Activated T-cell treated with anti-CD3 and anti-CD28 coated beads for 48 hours (primary cell): ENCODE measurements around the gene CDX1.

ENCODE experiments used
- DNase-seq: peaks from one replicate; pipeline ENCODE4 v3.0.0-alpha.2; 2020; ENCODE audit warnings: low read depth

CDX1 gene

DNA sequence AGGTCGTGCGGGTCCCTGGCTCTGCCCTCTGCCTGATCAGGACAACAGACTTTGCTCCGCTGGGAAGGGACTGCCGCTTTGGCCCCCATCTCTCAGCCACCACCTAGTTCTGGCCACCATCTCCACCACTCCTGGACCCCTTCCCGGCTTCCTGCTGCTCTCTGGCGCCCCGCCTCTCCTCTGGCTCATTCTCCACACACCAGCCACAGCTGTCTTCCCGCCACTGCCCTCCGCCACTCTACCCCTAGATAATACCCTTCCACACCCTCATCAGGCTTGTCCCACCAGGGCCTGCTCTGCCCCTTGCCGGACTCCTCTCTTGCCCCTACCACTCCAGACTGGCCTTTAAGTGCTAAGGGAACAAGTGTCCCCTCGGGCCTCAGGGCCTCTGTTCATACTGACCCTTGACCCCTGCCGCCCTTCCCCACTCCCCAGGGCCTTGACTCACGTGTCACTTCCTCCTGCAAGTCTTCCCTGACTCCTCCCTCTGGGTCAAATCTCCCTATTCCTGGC lies 3.0 kb upstream of the CDX1 start:
- DNase-seq = no peak

DNA sequence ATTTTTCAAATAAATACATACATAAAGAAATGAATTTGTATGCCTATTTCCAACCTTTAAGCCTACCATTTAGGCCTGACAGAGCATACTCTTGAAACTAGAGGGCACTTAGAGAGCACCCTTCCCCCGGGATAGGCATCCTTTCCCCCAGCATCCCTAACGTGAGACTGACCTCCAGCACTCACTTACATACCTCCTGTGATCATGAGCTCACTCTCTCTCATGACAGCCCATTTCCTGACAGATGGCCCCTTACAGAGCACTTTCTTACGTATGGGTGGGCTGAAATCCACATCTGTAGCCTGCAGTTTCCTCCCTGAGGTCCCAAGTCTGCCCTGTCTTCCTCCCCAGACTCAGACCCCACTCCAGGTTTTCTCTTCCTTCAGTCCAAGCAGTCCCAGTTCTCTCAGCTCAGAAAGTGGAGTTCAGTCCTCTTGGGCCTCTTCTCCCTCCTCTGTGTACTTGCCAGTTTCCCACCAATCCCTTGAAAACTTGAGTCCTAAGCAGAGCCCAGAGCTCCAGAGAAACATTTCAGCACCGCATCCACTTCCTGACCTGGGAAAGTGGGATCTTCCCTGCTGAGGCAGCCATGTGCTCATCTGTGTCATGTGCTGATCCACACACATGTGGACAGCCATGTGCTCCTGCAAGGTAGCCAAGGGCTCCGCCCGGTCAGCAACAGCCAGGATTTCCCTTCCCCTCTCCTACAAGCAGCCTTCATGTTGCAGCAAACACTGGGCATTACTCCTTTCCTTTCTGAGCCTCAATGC lies 2.2 kb upstream of the CDX1 start:
- no peak for DNase-seq

DNA sequence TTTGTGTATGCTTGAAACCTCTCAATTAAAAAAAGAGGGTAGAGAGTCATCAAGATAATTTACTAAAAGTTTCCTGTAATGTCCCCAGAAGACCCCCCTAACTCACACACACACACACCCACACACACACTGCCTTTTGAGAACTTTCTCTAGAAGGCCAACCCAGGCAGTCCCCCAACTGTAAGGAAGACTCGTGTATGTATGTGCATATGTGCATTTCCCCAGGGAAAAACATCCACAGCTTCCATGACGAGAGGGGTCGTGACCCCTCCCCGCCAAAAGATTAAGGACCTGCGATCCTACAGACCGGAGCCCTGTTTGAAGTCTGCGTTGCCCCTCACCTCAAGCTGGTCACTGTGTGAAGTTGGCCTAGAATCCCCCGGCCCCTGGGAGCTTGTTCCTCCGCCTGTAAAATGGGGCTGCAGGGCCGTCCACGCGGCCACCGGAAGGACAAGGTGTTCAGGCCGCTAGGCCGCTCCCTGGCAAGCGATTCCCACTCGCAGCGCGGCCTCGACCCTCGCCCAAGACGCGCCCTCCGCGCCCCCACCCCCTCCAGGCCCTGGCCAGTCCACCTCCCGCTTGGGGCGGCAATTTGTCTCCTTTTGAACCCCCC lies 435 bp upstream of the CDX1 start:
- DNase-seq = no peak

DNA sequence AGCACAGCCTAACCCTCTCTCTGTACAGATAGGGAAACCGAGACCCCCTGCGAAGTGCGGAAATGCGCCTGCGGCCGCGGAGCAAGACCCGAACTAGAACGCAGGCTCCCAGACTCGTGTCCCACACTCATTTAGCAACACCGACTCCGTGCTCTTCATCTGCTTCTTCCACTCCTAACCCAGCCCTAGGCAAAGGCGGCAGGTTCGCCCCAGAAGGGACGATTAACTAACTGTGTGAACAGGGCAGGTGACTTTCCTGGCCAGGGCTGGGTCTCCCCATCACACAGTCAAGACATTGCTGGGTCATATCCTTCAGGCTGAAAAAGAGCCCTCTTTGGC lies 903 bp downstream of the CDX1 start:
- no peak for DNase-seq

DNA sequence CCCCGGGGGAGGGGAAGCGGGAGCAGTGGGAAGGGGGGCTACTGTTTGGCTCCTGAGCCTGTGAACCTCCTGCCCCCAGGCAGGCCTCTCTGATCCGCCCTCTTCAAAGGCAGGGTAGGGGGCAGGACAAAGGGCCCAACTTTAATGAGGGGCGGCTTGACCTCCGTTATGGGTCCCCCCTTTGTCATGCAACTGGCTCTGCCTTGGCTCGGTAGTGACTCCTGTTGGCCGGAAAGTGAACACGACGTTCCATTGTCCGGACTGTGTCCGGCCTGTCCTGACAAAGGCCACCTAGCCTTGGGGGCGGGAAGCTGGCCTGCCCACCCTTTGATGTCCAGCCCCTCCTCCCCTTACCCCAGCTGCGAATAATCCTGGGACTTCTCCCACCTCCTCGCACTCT lies 1.3 kb downstream of the CDX1 start:
- DNase-seq = no peak

DNA sequence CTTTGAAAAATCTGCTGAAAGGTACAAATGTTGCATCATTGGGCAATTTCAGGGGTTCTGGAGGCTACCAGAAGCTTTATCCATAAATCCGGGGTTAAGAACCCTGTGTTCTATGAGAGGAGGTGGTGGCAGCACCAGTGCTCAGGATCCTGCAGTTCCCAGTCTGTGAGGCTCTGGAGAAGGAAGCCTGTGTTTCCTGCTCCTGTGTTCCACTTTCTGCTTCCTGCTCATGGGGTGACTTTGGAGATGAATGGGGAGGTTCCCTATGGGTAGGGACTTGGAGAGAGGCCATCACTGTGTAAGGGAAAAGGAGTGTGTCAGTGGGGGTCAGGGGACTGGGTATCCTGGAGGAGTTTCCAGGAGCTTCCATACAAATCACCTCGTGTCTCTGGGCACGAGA lies 2.3 kb downstream of the CDX1 start:
- no peak for DNase-seq

DNA sequence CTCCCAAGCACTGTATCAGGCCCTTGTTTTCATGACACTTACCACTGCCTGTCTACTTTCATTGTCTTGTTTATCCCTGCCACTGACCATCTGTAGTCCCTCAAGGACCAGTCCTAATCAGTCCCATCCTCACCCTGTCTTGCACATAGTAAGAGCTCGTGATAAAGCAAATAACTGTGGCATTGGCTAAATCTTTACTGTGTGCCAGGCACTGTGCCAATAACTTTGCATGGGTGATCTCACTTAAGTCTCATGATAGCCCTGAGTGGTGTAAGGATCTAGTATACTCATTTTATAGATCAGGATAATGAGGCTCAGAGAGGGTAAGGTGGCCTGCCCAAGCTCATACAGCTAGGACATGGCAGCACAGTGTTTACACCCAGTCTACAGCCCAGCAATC lies 5.6 kb downstream of the CDX1 start:
- no peak for DNase-seq

DNA sequence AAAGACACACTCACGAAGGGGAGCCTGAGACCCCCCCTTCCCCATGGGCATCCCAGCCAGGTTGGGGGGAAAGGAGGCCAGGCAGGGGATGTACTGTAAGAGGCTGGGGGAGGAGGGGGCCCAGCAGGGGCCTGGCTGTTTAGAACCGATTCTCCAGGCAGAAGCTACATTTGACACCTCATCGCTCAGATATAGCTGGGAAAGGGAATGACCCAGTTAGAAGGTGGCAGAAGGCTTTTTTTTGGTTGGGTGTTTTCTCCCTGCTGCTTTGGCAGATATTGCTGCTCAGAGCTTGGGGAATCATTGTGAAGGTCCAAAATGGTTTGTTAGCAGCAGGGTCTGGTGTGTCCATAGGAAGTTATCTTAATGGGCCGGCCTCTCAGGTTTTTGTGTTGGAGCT lies 6.0 kb downstream of the CDX1 start:
- DNase-seq = no peak

DNA sequence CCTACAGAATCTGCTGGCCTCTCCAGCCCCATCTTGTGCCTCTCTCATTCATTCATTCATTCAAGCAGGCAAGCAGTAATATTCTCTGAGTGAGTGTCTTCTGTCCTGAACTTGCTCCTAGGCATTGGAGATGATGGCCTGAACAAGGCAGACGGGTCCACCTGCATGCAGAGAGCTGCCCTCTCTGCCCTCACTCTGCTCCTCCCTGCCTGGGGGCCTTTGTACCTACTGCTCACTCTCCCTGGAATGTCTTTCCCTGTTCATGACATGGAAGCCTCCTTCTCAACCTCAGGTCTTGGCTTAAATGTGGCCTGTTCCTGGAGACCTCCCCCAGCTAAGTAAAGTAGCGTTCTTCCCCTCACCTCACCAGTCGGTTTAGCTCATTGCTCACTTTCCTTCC lies 6.6 kb downstream of the CDX1 start:
- DNase-seq = no peak

DNA sequence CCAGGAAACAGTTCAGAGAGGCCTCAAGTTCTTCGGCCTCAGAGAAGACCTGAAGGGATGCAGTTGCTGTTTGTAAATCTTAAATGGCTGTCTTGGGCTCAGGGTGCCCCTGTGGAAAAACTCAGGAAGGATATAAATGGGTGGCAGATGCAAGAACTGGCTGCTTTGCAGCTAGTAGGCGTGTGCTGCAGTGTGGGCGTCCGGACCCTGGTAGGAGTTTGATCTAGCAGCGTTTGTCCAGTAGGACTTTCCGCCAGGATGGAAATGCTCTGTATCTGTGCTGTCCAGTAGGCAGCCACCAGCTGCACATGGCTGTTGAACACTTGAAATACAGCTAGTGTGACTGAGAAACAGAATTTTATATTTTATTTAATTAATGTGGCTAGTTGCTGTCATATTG lies 7.7 kb downstream of the CDX1 start:
- no peak for DNase-seq

DNA sequence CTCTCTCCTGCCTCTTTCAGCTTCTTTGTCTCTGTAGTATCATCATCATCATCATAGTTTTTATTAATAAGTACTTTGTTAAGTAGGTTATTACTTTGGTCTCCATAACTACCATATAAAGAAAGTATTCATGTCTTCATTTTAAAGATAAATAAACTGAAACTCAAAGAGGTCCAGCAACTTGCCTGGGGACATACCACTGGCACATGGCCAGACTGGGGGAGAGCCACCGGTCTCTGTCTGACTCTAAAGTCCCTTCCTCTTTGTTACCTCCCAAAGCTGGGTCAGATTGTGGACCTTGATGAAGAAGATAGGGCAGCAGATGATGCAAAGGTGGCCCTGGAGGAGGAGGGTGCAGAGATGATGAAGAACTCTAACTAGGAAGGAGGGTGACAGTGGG lies 8.5 kb downstream of the CDX1 start:
- DNase-seq = no peak

DNA sequence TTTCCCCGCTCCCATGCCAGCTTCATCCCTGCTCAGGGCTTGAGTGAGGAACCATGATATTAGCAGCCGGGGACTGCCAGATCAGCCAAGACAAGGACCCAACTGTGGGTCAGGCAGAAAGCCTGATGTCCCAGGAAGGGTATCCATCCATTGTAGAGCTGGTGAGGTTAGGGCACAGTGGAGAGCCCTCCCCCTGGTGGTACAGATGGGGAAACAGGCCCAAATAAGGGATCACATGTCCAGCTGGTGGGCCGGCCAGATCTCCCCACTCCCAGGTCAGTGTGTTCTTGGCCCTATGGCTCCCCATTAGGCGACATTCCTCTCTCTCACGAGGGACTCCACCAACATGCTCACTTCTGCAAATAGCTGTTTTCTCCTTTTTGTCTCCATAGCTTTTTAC lies 9.0 kb downstream of the CDX1 start:
- DNase-seq = no peak

DNA sequence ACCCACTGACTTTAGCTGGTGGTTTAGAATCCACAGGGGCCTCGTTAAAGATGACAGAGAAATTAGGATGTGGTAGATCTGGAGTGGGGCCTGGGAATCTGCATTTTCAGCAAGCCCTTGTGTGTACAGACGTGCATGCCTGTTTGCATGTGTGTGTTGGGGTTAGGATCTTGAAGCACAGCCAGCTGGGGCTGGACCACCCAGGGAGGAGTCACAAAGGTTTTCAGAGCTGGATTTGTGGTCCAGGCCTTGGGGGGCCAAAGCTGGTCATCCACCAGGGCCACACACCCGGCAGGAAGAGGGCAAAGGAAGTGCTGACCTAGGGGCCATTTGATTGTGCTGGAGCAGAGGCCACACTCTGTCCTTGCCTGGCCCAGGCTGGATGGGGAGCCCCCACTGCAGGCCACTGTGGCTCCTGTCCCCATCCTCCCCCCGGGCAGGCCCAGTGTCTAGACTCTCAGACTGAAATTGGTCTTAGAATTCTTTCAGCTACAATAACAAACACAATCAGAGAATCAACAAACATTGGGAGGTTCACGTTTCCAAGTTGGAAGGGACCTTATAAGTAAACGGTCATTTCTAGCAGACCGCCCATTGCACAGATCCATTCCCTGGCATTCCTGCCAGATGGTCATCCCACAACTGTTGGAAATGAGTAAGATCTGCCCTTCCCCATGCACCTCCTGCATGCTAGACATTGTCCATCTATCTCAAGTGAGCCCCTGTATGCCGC lies 10.3 kb downstream of the CDX1 start:
- no peak for DNase-seq

DNA sequence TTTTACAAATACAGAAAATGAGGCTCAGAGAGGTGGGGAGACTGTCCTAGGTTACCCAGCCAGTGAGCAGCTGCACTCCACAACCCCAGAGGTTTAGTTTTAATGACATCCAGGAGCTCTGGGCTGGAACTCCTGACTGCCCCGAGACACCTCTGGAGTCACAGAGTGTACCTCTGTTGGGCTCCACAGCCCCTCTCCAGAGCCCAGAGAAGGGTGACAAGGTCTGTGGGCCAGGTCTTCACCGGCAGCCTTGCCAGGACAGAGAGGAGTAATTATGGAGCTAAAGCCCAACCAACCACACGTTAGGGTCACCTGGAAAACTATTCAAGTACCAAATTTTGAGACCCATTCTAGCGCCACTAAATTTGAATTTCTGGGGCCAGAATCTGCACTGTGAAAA lies 11.1 kb downstream of the CDX1 start:
- no peak for DNase-seq

DNA sequence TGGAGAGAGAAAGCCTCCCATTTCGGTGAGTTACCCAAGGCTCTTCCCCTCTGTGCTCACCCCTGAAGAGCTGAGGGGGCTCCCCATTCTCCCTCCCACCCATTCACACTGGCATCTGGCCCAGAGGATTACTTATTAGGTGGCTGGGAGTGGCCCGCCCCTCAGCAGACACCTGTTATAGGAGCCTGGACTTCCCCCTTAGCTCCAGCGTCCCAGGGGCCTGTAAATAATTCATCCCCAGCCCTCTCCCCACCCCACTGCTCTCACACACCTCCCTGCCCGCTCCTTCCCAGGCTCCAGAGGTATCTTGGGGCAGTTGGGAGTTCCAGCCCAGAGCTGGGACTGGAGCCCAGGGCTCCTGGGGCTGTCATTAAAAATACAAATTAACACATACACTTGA lies 11.7 kb downstream of the CDX1 start:
- DNase-seq = no peak

DNA sequence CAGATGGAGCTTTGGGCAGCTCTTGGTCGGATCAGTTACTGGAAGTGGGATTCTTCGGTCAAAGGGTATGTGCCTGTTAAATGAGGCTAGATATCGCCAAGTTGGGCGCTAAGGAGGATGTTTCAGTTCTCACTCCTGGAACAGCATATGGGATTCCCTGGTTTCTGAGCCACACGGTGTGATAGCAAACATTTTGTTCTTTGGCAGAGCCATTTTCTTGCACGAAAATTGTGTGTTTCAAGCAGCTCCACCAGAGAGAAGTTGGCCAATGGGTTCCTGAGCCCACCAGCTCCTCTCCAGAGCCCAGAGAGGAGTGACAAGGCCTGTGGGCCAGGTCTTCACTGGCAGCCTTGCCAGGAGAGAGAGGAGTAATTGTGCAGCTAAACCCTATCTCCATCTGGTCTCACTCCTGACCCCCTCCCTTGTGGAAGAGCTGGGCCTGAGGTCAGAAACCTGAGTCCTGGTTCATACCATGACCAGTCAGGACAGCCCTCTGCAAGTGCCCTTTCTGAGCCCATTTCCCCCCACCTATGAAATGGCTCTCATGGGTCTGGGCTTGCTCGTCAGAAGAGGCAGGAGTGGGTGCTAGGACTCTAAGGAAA lies 12.5 kb downstream of the CDX1 start:
- no peak for DNase-seq

DNA sequence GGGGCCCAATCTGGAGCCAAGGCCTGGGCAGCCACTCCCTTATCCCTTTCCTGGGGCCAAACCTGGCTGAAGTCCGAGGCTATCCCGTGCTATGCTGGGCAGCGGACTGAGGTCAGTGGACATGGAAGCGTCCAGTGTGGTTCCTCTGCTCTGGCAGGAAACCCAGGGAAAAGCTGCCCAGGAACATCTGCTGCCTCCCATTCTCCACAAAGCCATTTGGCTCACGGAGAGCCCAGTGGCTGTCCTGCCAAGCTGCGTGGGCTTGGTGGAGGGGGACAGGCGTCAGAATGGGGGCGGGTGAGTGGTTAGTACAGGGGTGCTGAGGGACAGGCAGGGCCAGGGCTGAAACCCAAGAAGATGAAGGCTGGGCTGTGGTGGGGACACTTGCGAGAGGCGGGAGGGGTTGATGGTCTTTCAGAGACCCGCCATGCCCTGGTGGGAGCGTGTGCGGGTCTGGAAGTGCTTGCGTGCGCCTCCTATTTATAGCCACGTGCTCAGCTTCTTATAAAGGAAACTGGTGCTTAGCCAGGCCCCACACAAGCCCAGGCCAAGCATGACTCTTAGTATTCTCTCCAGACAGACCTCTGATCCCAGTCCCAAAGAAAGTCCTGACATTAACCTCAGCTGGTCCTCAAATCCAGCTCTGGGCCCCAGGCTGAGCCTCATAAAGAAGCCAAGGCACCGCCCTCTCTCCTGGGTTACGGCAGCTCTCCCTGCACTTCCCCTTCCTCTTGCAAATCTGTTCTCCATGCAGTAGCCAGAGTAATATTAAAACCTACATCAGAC lies 13.9 kb downstream of the CDX1 start:
- no peak for DNase-seq

DNA sequence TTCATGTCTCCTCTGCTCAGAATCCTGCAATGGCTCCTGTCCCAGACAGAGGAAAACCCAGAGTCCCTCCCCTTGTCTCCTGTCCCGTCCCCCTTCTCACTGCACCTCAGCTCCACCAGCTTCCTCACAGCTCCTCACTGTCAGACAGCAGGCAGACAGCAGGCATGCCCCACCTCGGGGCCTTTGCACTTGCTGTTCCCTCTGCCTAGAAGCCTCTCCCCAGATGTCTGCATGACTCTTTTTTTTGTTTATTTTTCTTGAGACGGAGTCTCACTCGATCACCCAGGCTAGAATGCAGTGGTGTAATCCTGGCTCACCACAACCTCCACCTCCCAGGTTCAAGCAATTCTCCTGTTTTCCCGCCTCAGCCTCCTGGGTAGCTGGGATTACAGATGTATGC lies 14.4 kb downstream of the CDX1 start:
- DNase-seq = no peak

DNA sequence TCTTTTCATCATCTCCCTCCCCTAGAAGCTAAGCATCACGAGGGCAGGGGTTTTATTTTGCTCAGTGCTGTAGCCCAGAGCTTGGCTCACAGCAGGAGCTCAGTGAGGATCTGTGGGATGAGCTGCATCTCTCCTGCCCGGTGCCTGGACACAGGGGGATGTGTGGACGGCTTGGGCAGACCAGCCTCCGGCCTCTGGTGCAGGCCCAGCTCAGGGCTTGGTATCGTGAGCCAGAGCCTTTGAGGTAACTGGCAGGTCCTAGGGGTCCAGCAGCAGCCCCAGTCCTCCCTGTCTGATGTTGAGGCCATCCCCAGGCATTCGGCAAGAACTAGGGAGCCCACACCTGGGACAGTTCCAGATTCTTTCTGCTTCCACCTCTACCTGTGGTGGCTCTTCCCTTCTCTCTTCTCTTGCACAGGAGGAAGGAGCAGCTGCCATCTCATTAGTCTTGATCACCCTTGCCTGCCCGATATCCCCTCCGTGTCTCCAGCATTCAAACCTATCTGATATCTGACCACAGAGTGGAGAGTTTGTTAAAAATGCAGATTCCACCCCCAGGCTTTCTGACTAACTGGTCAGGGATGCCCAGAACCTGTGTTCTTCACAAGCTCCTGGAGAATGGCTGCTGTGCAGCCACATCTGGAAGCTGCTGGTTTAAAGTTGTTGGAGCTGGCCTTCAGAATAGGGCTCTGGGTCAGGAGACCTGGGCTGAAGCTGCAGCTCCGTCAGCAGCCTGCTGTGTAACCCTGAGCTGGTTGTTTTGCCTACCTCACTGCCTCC lies 15.4 kb downstream of the CDX1 start:
- DNase-seq = no peak

DNA sequence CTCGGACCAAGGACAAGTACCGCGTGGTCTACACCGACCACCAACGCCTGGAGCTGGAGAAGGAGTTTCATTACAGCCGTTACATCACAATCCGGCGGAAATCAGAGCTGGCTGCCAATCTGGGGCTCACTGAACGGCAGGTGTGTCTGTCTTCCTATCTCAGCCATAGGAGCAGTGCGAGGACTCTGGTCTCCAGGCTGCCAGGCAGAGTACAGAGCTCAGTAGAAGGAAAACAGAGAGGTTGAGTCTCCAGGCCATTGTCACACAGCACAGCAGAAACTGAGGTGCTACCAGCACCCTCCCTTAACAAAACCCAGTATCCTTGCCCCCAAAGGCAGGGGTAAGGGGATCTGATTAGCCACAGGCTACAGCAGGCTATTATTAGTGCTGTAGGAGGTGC lies 16.2 kb downstream of the CDX1 start:
- DNase-seq = no peak

DNA sequence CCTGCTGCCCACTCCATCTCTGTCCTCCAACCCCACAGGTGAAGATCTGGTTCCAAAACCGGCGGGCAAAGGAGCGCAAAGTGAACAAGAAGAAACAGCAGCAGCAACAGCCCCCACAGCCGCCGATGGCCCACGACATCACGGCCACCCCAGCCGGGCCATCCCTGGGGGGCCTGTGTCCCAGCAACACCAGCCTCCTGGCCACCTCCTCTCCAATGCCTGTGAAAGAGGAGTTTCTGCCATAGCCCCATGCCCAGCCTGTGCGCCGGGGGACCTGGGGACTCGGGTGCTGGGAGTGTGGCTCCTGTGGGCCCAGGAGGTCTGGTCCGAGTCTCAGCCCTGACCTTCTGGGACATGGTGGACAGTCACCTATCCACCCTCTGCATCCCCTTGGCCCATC lies 16.9 kb downstream of the CDX1 start:
- DNase-seq = no peak
